ENCODE data around the gene SP110.

- TF ChIP-seq CTCF (IDR thresholded peaks at IDR 0.05; ENCODE audit: borderline replicate concordance, extremely low read depth, low read length, poor library complexity, severe bottlenecking) = no peak
- TF ChIP-seq EZH2 (IDR thresholded peaks at IDR 0.05; ENCODE audit: borderline replicate concordance, low read depth, low read length, severe bottlenecking) = no peak
These were observed 24.4 kb upstream of the SP110 start for GRCh38 chr2:230244211-230244610.
